CD4-positive, alpha-beta T cell treated with Interleukin-17A for 4 hours (primary cell): ENCODE results near the gene LDLRAD3.
"Not testable (repeated sequence)": the region's sequence is repeated elsewhere in the genome, so short reads cannot be mapped to it uniquely, and the experiment has no call there.

Experiments used
- DNase-seq: peaks from one replicate; pipeline ENCODE4 v3.0.0-alpha.2; 2020; ENCODE audit warnings: mixed read lengths

The LDLRAD3 gene

DNA sequence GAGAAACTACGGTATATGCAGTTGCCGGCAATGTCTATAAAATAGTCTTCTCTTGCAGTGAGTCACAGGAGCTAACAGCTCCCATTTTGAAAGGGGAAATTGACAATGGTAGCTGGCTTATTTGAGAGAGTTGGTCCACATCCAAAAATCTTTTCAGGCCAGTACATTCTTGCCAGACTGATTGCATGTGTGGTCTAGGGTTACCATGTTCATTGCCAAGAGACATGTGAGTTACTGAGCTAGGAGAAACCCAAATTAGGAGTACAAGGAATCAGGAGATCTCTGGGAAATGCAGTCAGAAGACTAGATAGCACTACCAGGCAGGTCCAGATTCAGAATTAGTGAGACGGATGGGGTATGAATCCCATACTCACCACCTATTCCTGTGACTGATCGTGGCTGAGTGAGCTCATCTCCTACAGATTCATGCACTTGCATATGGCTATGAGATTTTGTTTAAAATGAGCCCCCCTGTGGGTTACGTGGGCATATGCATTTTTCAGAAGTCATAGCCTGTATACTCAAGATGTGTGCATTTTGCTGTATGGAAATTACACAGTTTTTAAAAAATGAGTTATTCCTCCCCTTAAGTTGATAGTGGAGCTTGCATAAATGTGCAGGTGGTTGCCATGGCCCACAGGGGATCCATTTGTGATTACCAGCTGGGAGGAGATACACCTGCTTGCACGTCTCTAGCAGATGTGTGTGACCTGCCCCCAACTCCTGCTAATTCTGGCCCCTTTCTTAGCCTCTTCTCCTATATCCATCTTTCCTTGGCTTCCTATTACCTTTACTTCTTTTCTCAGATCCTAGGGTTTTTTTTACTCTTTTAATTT lies 242.7 kb downstream of the LDLRAD3 start:
- no peak for DNase-seq

DNA sequence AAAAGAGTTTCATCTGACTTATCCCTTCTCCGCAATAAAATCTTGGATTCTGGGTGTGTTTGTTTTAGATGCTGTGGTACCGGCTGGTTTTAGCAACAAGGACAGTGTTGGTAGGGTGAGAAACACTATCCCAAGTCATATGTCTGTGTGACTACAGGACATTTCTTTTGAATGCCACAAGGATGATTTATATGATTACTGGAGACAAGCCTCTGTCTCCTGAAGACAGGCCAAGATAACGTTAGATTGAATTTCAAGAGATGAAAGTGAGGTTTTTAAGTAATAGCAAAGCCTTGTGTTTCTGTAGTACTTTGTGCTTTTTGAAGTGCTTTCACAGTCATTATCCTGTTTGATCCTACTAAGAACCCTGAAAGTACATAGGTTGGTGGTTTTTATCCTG lies 243.8 kb downstream of the LDLRAD3 start:
- no peak for DNase-seq

DNA sequence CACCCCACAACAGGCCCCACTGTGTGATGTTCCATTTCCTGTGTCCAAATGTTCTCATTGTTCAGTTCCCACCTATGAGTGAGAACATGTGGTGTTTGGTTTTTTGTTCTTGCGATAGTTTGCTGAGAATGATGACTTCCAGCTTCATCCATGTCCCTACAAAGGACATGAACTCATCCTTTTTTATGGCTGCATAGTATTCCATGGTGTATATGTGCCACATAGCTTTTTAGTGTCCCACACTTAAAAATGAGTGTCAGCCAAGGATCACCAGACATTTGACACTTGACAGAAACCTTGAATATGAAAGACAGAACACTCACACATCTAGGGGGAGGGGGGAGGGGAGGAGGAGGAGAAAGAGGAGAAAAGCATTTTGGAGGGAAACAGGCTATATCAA lies 245.9 kb downstream of the LDLRAD3 start:
- DNase-seq, result not testable (repeated sequence)

DNA sequence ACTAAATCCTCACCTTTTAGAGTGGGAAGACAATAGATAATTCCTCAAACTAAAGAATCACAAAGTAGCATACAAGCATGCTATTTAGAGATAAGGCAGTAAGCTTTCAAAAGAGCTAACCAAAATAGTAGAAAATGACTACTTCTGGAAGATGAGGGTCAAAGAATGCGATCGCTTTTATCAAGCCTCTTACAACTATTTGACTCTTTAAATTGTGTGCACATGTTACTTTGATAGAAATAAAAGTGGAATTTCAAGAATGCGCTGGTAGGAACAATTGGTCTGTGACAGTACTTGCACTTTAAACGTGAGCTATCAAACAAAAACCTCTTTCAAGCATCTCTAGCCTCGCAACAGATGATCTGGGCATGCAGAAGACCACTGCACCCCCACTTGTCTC lies 248.1 kb downstream of the LDLRAD3 start:
- no peak for DNase-seq

DNA sequence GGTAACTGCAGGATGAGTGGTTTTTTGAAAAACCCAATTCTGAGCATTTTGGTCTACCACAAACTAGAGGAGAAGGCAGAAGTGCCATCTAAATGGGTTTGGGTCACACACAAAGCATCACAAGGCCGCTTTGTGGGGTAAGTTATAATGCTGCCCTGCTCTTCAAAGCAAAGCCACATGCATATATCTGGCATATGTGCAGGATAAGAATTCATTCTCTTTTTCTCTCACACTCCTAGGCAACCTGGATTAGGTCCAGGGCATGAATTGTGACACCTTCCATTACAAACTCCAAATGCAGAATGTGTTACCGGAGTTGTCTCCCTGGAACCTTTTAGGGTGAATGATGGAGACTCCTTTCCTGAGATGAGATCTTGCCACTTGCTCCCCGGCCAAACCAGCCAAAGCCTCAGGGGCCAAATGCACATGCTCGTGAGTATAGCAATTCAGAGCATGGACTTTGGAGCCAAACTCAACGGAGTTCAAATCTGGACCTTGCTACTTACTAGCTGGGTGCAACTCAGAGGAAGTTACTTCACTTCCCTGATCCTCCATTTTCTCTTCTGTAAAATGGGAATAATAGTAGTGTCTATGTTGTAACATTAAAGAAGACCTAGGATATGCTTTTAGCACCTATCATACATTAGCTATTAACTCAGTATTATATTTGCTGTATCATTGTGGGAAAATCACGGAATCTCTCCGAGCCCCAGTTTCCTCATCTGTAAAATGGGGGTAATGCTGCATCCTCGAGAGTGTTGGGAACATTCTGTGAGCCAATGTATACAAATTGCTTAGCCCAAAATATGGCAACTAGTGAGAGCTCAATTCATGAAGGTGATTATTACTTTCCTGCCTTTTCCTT lies 248.8 kb downstream of the LDLRAD3 start:
- DNase-seq, result no peak

DNA sequence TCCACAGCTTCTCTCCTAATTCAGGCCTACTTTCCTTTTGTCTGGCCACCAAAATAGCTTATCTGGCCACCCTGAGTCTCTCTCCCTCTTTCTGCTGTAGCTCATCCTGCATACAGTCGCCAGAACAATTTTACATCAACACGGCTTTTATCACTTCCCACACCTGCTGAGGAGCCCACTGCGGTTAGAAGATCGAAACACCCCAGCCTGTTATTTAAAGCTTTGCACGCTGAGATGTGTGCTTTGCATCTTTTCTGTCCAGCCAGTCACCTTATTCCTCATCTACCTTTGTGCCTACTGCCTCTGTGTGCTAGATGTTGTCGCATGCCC lies 249.4 kb downstream of the LDLRAD3 start:
- no peak for DNase-seq

DNA sequence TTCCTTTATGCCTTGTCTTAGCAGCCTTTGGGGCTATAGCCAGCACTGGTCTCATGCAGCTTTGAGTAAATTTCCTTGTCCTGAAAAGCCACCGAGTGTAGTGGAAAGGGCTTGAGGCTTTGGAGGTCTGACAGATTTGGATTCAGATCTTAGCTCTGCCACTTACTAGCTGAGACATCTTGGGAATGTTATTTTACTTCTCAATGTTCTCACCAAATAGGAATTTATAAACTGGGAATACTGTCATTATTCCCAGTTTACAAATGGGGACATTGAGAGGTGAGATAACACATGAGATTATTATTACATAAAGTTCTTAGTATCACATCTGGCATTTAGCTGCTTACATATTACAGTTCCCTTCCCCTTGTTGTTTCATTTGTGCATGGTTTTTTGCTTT lies 249.9 kb downstream of the LDLRAD3 start:
- no peak for DNase-seq

DNA sequence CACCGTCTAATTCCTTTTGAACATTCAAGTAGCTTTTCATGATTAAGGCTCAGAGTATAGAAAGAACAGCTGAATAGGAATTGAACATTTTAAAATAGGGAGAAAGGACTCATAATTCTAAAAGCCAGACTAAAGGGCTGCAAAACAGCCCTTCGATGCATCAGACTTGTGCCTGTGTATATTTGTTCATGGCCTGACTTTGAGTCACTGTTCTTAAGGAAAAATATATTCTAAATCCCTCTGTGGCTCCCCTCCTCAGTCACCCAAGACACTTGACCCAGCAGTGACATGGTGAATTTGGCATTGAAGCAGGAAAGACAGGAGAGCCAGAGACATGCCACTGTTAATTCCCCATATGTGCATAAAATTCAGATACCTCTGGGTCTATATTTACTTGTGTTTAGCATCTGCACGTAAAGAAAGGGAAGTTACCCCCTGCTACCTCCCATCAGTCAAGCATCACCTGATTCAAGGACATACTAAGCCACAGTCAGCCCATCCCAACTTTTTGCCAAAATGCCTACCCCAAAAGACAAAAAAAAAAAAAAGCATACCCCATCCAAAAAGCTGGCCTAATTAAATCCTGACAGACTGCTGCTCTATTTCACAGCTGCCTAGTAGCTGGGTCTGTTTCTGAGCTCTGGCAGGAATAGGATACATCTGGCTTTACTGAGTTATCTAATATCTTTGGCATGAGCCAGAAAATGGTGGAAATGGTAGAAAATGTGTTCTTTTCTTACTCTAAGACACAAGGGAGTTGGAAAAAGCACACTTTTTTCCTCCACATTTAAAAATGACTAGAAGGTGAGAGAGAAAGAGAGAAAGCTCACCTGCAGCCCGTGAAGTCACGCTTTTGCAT lies 251.9 kb downstream of the LDLRAD3 start:
- DNase-seq, result no peak

DNA sequence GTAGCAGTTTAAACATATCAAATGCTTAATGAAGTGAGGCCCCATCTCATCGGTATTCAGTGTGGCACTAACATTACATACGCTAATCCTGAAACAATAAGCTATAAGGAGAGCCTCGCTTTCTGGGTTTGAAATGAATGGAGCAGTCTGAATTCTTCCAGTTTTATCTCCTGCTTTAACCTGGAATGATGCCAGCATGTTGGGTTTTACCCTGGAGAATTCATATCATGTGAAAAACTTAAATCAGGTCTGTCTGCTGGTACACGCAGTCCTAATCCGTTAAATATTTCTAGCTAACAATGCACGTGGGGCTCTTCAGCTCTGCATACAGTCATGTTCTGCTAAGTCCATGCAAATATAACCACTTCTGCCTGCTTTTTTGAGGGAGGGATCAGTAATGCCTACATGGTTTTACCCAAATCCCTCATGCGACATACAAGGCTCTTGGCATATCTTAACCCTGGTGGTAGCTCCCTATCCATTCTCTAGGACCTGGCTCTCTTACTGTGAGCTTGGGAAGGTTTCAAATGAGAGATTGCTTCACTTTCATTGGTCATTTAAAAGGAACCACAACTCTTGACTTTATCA lies 252.6 kb downstream of the LDLRAD3 start:
- DNase-seq, result no peak

DNA sequence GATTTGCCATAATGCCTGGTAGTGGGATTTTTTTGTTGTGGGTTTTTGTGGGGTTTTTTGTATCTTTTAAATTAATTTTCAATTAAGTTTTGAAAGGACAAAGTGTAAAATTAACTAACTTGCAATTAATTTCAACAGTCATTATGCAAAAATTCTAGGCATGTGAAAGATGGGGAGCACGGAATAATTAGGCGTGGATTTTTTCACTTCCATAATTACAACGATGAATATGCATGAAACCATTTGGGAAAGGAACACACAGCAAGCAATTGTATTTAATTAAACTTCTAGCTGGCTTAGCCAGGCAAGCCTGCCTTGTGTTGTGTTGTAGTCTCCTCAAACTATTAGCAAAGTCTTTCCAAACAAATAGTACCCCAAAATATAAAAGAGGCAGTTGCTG lies 257.5 kb downstream of the LDLRAD3 start:
- DNase-seq, result no peak

DNA sequence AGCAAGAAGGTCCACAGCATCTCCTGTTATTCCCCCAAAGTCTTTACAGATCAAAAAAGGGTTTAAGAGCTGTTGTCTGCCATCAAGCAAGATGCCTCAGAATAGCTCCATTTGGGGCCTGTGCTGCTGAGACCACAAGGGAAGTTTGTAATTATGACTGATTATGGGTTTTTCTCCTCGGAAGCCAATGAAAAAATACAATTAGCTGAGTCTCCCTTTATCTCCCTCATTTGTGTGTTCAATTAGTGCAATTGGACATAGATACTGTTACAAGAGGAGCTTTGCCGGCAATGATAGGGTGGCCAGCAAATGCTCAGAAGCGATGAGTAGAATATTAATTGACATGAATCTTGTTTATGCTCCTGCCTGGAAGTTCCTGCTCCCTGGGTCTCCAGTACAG lies 261.7 kb downstream of the LDLRAD3 start:
- DNase-seq, result no peak

DNA sequence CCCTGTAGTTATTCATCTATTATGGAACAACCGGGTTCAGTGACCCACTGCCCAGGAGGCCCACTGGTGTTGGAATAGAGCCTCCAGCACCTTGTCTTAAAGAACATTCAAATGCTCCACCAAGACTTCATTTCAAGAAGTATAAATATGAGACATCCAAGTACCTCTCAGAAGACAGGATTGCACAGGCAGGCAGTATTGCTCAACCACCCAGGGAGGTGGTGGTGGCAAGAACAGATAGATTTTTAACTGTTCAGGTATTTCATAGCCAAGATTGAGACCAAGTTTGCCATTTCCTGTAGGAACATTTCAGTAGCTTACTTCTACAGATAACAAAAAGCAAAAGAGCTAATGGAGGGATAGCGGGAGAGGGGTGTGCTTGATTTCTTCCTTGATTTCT lies 266.7 kb downstream of the LDLRAD3 start:
- DNase-seq, result no peak

DNA sequence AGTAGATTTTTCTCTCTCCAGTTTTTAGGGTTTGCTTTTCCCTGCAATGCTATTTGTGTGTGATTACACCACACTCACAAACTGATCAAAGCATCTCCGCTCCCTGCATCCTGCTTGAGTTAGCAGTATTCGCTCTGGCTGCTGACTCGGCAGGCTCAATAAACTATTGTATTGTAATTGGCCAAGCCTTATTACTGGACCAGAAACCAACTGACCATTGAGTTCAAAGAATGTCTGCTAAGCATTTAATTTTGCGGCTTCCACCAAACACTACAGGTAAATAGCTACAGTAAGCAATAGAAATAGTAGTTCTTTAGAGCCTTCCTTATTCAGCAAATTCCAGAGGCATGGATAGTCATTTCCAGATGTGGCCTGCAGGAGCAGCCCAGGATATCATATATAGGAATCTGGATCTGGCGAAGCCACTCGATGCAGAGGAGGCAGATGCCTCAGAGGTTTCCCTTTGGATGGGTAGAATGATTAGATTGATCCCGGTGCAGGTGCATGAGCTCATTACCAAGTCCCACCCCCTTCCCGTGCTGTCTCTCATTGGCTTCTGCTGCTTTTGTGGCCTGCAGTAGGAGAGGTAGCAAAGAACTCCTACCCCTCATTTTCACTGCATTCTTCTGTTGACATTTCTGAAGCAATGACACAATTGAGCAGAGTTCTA lies 268.0 kb downstream of the LDLRAD3 start:
- no peak for DNase-seq

DNA sequence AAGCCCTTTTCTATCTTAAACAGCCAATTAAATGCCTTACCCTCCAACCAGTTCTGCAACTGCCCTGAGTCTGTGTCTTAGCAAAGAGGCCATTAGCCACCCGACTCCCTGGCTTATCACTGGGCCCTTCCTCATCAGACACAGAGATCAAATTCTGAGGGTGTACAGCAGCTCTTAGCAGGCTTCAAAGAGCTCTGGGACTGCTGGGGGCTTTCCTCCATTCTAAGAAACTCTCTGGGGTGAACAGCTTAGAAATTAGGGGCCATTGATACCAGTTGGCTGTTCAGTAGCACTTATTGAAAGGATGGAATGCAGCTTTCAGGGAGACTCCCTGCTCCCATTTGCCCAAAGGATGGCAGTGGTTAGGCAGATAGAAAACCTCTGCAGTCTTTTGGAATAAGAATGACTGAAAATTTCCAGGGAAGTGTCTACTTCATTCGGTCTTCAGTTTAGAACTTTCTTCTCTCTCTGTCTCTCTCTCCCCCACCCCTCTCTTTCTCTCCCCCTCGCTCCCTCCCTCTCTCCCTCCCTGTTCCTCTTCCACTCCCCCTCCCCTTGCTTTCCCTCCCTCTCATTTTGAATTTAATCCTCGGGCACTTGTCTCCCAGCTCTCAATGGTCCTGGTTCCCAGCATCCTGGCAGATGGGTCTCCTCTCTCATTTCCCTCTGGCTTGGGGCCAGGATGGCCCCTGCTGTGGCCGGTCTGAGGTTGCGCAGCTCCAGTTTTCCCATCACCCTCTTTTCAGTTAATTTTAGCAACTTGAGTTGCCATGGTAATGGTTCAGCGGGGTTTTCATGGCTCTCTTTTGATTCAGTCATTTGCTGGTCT lies 268.9 kb downstream of the LDLRAD3 start:
- DNase-seq, result no peak

DNA sequence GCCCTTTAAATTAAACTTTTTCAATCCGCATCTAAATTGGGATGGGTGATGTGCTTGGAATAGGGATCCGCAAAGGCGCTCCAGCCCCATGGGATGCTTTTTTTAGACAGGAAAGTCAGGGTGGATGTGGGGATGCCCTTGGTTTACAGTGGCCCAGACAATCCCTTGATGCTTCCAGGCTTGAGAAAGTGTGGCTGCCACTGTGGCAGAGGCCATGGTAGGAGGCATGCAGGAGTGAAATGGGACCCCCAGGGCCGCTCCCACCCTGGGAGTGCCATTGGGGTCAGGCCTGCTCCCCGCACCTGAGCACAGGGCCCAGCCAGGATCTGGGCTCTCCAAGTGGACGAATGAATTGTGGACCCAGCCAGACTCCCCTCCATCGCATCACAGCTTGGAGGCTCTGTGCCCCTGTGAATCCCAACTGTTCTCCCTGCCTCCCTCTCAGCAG lies 269.6 kb downstream of the LDLRAD3 start:
- no peak for DNase-seq

DNA sequence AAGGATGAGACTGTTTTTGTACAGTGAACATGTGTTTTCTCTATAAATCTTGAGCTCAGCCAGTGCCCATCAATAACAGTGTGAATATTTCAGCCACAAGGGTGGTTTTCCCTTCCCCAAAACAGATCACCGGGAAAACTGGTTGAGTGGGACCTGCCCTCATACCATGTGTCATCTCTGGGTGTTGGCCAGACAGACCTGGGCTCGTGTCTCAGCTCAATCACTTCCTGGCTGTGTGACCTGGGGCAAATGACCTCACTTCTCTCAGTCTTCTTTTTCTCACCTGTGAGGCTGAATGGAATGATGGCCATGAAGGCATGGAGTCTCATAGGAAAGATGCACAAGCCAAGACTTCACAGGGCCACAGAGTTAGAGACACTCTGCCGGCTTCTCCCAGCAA lies 270.6 kb downstream of the LDLRAD3 start:
- no peak for DNase-seq

DNA sequence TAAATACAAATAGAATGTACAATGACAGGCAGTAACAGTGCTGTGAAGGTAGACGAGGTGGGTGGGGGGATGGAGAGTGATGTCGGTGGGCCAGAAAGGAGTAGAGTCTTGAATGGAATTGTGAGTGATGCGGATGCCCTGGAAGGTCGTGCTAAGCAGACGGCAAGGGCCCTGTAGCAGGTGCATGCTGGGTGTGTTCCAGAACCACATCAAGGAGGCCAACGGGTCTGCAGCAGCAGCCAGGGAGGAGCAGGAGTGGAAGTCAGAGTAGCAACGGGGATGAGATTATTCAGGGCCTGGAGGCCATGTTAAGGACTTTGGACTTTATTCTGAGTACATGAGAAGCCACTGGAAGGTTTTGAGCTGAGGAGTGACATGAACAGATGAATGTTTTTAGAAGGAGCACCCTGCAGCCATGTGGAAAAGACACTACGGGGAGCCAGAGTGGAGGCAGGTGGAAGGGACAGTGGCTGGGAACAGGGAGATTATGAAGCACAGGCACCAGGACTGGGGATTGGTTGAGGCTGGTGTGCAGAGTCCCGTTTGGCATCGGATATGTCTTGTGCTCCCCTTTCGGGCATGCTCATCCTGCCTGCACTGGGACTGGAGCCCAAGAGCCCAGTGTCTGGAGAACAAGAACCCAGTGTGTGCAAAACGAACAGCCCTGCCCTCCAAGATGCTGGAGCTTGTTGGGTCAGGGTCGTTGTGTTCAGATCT lies 271.3 kb downstream of the LDLRAD3 start:
- DNase-seq, result no peak

DNA sequence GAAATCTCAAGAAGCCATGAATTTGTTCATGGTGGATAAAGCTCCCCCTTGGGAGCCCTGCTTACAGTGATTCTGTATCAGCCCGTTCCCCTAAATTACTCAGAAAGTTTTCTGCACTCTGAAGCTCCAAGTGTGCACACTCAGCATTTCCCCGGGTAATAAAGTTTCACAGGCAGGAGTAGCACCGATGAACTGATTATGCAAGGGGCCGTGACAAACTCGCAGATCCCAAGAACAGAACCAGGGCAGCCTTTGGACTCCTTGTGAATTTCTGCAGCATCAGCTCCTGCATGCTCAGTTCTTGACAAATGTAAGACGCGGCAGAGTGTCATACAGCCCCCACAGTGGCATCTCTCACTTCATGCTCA lies 271.8 kb downstream of the LDLRAD3 start:
- no peak for DNase-seq

DNA sequence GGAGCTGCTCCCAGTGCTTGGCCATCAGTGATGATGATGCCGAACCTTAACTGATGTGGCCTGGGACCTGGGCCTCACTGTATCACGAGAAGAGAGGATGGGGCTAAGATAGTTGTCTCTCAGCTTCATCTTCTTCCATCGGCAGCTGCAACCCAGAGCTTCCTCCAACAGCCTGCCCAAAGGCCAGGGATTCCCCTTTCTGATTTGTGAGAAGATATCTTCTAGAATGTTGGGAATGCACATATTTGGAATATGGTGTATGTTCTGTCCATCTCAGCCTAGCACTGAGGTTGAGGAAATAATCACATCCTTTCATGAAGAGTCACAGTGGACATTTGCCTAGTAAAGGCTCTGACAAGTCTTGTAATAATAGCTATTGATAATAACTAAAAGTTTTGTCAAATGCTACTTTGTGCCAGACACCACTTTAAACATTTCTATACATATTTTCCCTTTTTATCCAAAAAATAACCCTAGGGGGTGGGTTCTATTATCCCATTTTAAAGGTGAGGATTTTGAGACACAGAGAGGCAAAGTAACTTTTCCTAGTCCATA lies 272.3 kb downstream of the LDLRAD3 start:
- no peak for DNase-seq

DNA sequence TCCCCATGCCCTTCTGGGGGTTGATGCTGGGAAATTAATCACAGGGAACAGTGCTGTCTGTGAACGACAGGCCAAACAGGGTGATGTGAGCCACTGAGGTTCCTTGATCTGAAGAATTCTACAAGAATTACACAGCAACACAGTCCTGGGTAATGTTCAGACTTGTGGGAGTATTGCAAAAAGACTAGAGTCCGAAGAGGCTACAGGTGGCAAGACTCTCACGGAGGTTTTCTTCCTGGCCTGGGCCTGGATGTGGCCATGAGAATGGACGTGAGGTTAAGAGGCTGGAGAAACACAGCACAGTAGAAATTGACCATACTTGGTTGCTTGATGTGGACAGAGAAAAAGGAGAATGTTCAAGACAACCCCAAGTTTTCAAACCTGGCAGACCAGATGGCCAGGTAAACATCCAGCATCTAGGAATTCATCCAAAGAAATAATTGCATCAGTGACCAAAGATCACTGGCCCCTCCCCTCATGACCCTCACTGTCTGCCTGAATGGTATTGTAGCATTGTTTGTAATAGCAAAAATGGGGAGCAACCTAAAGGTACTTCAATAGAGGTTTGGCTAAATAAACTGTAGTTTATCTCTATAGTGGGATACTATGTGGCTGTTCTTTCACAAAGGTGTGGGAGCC lies 274.5 kb downstream of the LDLRAD3 start:
- no peak for DNase-seq
